K562 (cell line): ENCODE results near the gene DENND2C. TPM values are rescaled to one million over a fixed set of nuclear protein-coding genes. Genes with fewer than 3 reads are reported as not detected.

Experiments
- ATAC-seq: fragments of 200-7000 bp; cut with Tn5 transposase; 3 replicates; pipeline ENCODE4 v1.9.1; 2020; ENCODE audit warnings: moderate library complexity
- BruUV-seq: library from RNA; stranded (reverse); fragments of 400-500 nt; replicated peaks from 2 replicates; lab custom pipeline; 2021; lab: Mats Ljungman, UMichigan
- CTCF ChIA-PET: fragments of 300-600 bp; formaldehyde crosslinking; extraction: SDS; loops from one replicate; lab custom pipeline; 2021; ENCODE audit warnings: low intra/inter-chr PET ratio; lab: Yijun Ruan, JAX
- POLR2A ChIA-PET: fragments of 300-600, 350-650 bp; sonication (Branson Sonifier 250); formaldehyde crosslinking; extraction: SDS; loops from one replicate; lab custom pipeline; 2021; ENCODE audit warnings: antibody characterized with exemption, inconsistent platforms; lab: Yijun Ruan, JAX
- DNase-seq, 4 experiments: peaks; one replicate each; pipeline versions ENCODE4 v3.0.0 to v3.0.0-alpha.2; 2011 to 2018; ENCODE audit warnings: low spot score in 3 of 4, mixed read lengths in 3 of 4; ENCODE audit errors: extremely low read depth in 1 of 4
- FAIRE-seq: peaks from 2 replicates; lab custom pipeline; 2011; peaks lifted over from hg19 to GRCh38; lab: Jason Lieb, UNC
- H2AFZ ChIP-seq: 2 replicates; pipeline ENCODE4 v1.6.0; 2011; ENCODE audit warnings: low read depth, low read length, control low read depth, inconsistent platforms
- H3K27ac ChIP-seq: fragments of 200-600 bp; 3 replicates; pipeline ENCODE4 v1.8.0; 2011; ENCODE audit warnings: low read depth, mild to moderate bottlenecking, control low read depth, inconsistent platforms, low read length, moderate library complexity, mixed read lengths; ENCODE audit errors: extremely low read depth
- H3K27me3 ChIP-seq, 2 experiments: fragments of 300-600 bp in 1 of 2; 2 replicates in 1 of 2; 3 replicates in 1 of 2; pipeline versions ENCODE4 v1.6.0 to v1.8.0; 2011; ENCODE audit warnings: inconsistent platforms in 2 of 2, low read length in 2 of 2, mild to moderate bottlenecking in 1 of 2, mixed read lengths in 1 of 2, moderate library complexity in 1 of 2; ENCODE audit not compliant: control insufficient read depth in 2 of 2, insufficient read depth in 2 of 2
- H3K36me3 ChIP-seq: fragments of 300-600 bp; 3 replicates; pipeline ENCODE4 v1.8.0; 2011; ENCODE audit warnings: mild to moderate bottlenecking, low read length, inconsistent platforms; ENCODE audit not compliant: control insufficient read depth, insufficient read depth
- H3K4me1 ChIP-seq, 2 experiments: fragments of 200-600 bp in 1 of 2; replicated peaks in 1 of 2; 2 replicates in 1 of 2; 3 replicates in 1 of 2; pipeline versions ENCODE4 v1.5.1 to v1.8.0; 2011; ENCODE audit warnings: inconsistent platforms in 2 of 2, low read length in 2 of 2, mild to moderate bottlenecking in 1 of 2, mixed read lengths in 1 of 2, moderate library complexity in 1 of 2; ENCODE audit not compliant: control insufficient read depth in 2 of 2, insufficient read depth in 2 of 2
- H3K4me2 ChIP-seq: 2 replicates; pipeline ENCODE4 v1.6.1; 2011; ENCODE audit warnings: low read length, control low read depth, inconsistent platforms, mixed read lengths; ENCODE audit not compliant: insufficient read depth
- H3K4me3 ChIP-seq: fragments of 200-600 bp; sonication (generic), shearing (Covaris generic); 2 replicates; pipeline ENCODE4 v1.5.1; 2016; ENCODE audit warnings: control low read depth, inconsistent platforms
- H3K79me2 ChIP-seq: fragments of 200-600 bp; 3 replicates; pipeline ENCODE4 v1.8.0; 2011; ENCODE audit warnings: low read length, inconsistent platforms; ENCODE audit not compliant: control insufficient read depth, insufficient read depth
- H3K9ac ChIP-seq, 2 experiments: 2 replicates each; pipeline versions ENCODE4 v1.6.0 to v1.6.1; 2011; ENCODE audit warnings: low read depth in 2 of 2, low read length in 2 of 2, control low read depth in 1 of 2, inconsistent platforms in 1 of 2, mild to moderate bottlenecking in 1 of 2, mixed read lengths in 1 of 2; ENCODE audit not compliant: insufficient read depth in 1 of 2
- H3K9me1 ChIP-seq: one replicate; pipeline ENCODE4 v1.6.0; 2011; ENCODE audit warnings: inconsistent platforms, mild to moderate bottlenecking, low read length, moderate library complexity; ENCODE audit not compliant: control insufficient read depth, insufficient read depth
- H3K9me3 ChIP-seq: replicated peaks from 2 replicates; pipeline ENCODE4 v1.5.1; 2011; ENCODE audit warnings: low read depth, low read length, inconsistent platforms; ENCODE audit not compliant: control insufficient read depth, insufficient read depth
- H4K20me1 ChIP-seq: replicated peaks from 2 replicates; pipeline ENCODE4 v1.6.1; 2011; ENCODE audit warnings: low read length, inconsistent platforms, mixed read lengths; ENCODE audit not compliant: control insufficient read depth, insufficient read depth
- CHCHD3 ChIP-seq: fragments of 250-450 bp; sonication (Bioruptor Pico); IDR thresholded peaks from 2 replicates; pipeline ENCODE4 v2.1.2; 2022; ENCODE audit warnings: mild to moderate bottlenecking
- CTCF ChIP-seq, 3 experiments: IDR thresholded peaks in 2 of 3; conservative IDR thresholded peaks in 1 of 3; 2 replicates each; pipeline ENCODE4 v1.5.1; 2011 to 2012; ENCODE audit warnings: low read length in 3 of 3, mild to moderate bottlenecking in 3 of 3, control low read depth in 2 of 3, improper control_type of control experiment in 1 of 3, inconsistent platforms in 1 of 3, low read depth in 1 of 3, mixed read lengths in 1 of 3, moderate library complexity in 1 of 3; ENCODE audit not compliant: insufficient read depth in 2 of 3
- ETV5 ChIP-seq: sonication (generic); formaldehyde crosslinking; IDR thresholded peaks from 2 replicates; pipeline ENCODE4 v1.4.0; 2020; ENCODE audit warnings: low read depth, mild to moderate bottlenecking, missing genetic modification reagents
- FUS ChIP-seq: fragments of 200-400 bp; formaldehyde crosslinking; optimal IDR thresholded peaks from 2 replicates; pipeline ENCODE3; 2017; ENCODE audit warnings: low read depth, low read length
- HMGXB4 ChIP-seq: sonication (generic); formaldehyde crosslinking; IDR thresholded peaks from 2 replicates; pipeline ENCODE4 v1.8.1; 2023; ENCODE audit warnings: mild to moderate bottlenecking, missing genetic modification reagents
- HOMEZ ChIP-seq: fragments of 250-450 bp; sonication (Bioruptor Pico); IDR thresholded peaks from 2 replicates; pipeline ENCODE4 v1.4.0; 2020; ENCODE audit warnings: mild to moderate bottlenecking, moderate library complexity
- KDM1A ChIP-seq, 2 experiments: fragments of 450-650 bp; IDR thresholded peaks; 2 replicates each; pipeline ENCODE4 v1.6.1; 2016; ENCODE audit warnings: mild to moderate bottlenecking in 2 of 2
- PKNOX1 ChIP-seq: fragments of 450-650 bp; IDR thresholded peaks from 2 replicates; pipeline ENCODE4 v1.6.1; 2016
- PPARD ChIP-seq: fragments of 250-450 bp; sonication (Bioruptor Pico); IDR thresholded peaks from 2 replicates; pipeline ENCODE4 v1.8.0; 2022; ENCODE audit warnings: inconsistent platforms, mild to moderate bottlenecking, moderate library complexity
- U2AF2 ChIP-seq: fragments of 200-400 bp; formaldehyde crosslinking; optimal IDR thresholded peaks from 2 replicates; pipeline ENCODE3; 2017; ENCODE audit warnings: low read depth, mild to moderate bottlenecking, low read length
- WHSC1 ChIP-seq: IDR thresholded peaks from one replicate; pipeline ENCODE4 v1.6.1; 2012; ENCODE audit warnings: low read length, control low read depth, inconsistent platforms
- ZNF165 ChIP-seq: fragments of 250-450 bp; sonication (Bioruptor Pico); IDR thresholded peaks from 2 replicates; pipeline ENCODE4 v1.4.0; 2020; ENCODE audit warnings: borderline replicate concordance
- ZNF707 ChIP-seq: fragments of 250-450 bp; sonication (Bioruptor Pico); conservative IDR thresholded peaks from 2 replicates; pipeline ENCODE4 v1.8.0; 2022; ENCODE audit warnings: inconsistent platforms, mild to moderate bottlenecking, moderate library complexity
- WGBS: fragments of 100-300 bp; shearing (Covaris generic); methylation state at CpG from one replicate; pipeline ENCODE4 v1.1.6; 2016; ENCODE audit warnings: low coverage, mixed read lengths; ENCODE audit not compliant: insufficient coverage; ENCODE audit errors: missing lambda C conversion rate; 5-methylcytosine and 5-hydroxymethylcytosine counted together
- in situ Hi-C: fragments of 300-500 bp; cut with MboI; formaldehyde crosslinking; loops from 4 replicates; pipeline ENCODE4 v1.15.0; 2018; ENCODE audit warnings: inconsistent platforms, mixed read lengths
- intact Hi-C: fragments of 100-400 bp; cut with micrococcal nuclease; formaldehyde crosslinking; loops from 2 replicates; pipeline ENCODE4 v1.14.2; 2022
- polyA plus RNA-seq, 8 experiments: library from polyadenylated mRNA; depleted of rRNA in 4 of 8; stranded (reverse) in 5 of 8; unstranded in 3 of 8; fragments of >200 nt; fragmentation: Nextera tagmentation in 2 of 8; fragmentation: Illumina TruSeq in 1 of 8; extraction: Ambion mirVana in 2 of 8; extraction: Trizol in 1 of 8; gene quantifications; 2 replicates each; pipeline versions ENCODE4 v1.2.1 to v1.2.3, GENCODE V29; 2011 to 2014; ENCODE audit warnings: inconsistent platforms in 1 of 8, missing spikeins in 1 of 8
- total RNA-seq, 7 experiments: library from RNA; depleted of rRNA in 6 of 7; stranded (reverse); fragments of >200 nt in 6 of 7; fragmentation: Illumina TruSeq in 2 of 7; extraction: Trizol in 2 of 7; gene quantifications; 2 replicates each; pipeline versions ENCODE4 v1.2.1 to v1.2.3, GENCODE V29; 2011 to 2021; ENCODE audit warnings: low replicate concordance in 1 of 7

DENND2C gene
- total and polyA plus RNA-seq, 9 of the 15 experiments (the other 6 are each of a cell fraction or from before 2014, with no cell fraction given), result 0.03 to 0.25 (median 0.14) TPM

DNA sequence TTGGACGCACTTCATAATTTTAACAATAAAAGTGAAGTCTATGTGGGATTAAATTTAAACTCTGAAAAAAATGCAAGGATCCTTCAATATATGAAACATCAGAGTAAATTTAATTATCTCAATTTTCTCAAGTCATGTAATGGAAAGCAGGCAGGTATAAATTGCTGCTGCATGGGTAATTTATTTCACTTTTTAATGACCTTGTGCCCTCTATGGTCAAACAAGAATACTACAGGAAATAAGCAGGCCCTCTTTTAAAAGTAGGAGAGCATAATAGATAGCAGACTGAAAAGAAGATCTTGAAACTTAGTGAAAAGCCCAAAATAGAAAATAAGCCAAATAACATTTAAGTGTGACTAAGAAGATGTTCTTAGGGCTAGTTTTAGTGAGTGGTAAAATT lies 111.3 kb downstream of the DENND2C start (continued):
- TF ChIP-seq CTCF (IDR thresholded peaks at IDR 0.05 in 2 of 3, conservative IDR thresholded peaks at IDR 0.05 in 1 of 3; ENCODE audit: insufficient read depth in 2 of 3, low read depth in 1 of 3, low read length in 3 of 3), result peak; percentile 54 to 80 (median 57); a peak in 4 of 6 replicates
- TF ChIP-seq, all 486 proteins: peak for 6

GRCh38 chr1:114554577-114554976 lies 115.3 kb downstream of the DENND2C start:
- no peaks in the 10 kb centered on the region for H3K27me3 ChIP-seq
- no peak overlapping the region for H3K4me3 ChIP-seq
- FAIRE-seq (no peak), DNase-seq (peak in 2 of 4 experiments; percentile 17 to 35), ATAC-seq (no peak)
- H3K4me2 ChIP-seq, result no peak overlapping the region
- H3K9ac ChIP-seq, result no peak overlapping the region
- no peaks in the 10 kb centered on the region; the same call in 2 of the 3 replicates for H3K36me3 ChIP-seq
- CTCF ChIA-PET, result no interaction called here
- H2AFZ ChIP-seq, result no peak overlapping the region
- intact Hi-C loops (no loop called here), in situ Hi-C loops (no loop called here)
- no TSS peak for BruUV-seq
- H3K9me3 ChIP-seq, result no peaks in the 10 kb centered on the region
- H3K9me1 ChIP-seq, result no peaks in the 10 kb centered on the region
- H3K4me1 ChIP-seq, result no peaks in the 10 kb centered on the region; a peak in 1 of 5 replicates
- 14% methylated on average over 2 of the region's 2 CpGs for WGBS
- POLR2A ChIA-PET, result interaction anchor here (0.6 to 2.2 kb wide), 3 partner anchors 13 to 44 kb away, joined by 3 to 6 read pairs (median 5); partner anchors contain the start of gene TRIM33
- no peak overlapping the region for H3K27ac ChIP-seq
- H3K79me2 ChIP-seq, result no peaks in the 10 kb centered on the region
- H4K20me1 ChIP-seq, result no peaks in the 10 kb centered on the region
- TF ChIP-seq ZNF707 (CRISPR knock-in tag), result no peak
- no peak for TF ChIP-seq HOMEZ (CRISPR knock-in tag)
- TF ChIP-seq HMGXB4 (CRISPR knock-in tag), result no peak
- no peak for TF ChIP-seq ZNF165 (CRISPR knock-in tag)
- TF ChIP-seq KDM1A (IDR thresholded peaks at IDR 0.05), result no peak
- no peak for TF ChIP-seq WHSC1
- no peak for TF ChIP-seq ETV5
- TF ChIP-seq FUS, result no peak
- TF ChIP-seq U2AF2, result no peak
- TF ChIP-seq PKNOX1, result peak; percentile 57
- no peak for TF ChIP-seq CHCHD3 (CRISPR knock-in tag)
- TF ChIP-seq PPARD (CRISPR knock-in tag), result no peak
